GM23338 (cell line): Measurements from ENCODE around the gene APBB1.

Experiments
- CREB1 ChIP-seq: fragments of 250-450 bp; sonication (Bioruptor Pico); IDR thresholded peaks from 2 replicates; pipeline ENCODE4 v1.5.0; 2020; ENCODE audit warnings: low read depth, mild to moderate bottlenecking, moderate library complexity
- CTCF ChIP-seq, 2 experiments: fragments of 200-600 bp in 1 of 2; sonication (generic) in 1 of 2; conservative IDR thresholded peaks; 2 replicates each; pipeline versions ENCODE4 v1.5.1 to v1.6.1; 2016 to 2017; ENCODE audit warnings: antibody characterized with exemption in 2 of 2, low read depth in 2 of 2, mild to moderate bottlenecking in 2 of 2, moderate library complexity in 1 of 2
- EZH2 ChIP-seq: fragments of 200-600 bp; sonication (generic); IDR thresholded peaks from one replicate; pipeline ENCODE4 v1.8.0; 2017; ENCODE audit warnings: antibody characterized with exemption, mild to moderate bottlenecking, low read depth; ENCODE audit not compliant: unreplicated experiment
- EZH2phosphoT487 ChIP-seq: fragments of 200-600 bp; sonication (generic); IDR thresholded peaks from one replicate; pipeline ENCODE4 v1.8.1; 2018; ENCODE audit warnings: antibody characterized with exemption; ENCODE audit not compliant: unreplicated experiment
- POLR2AphosphoS5 ChIP-seq: IDR thresholded peaks from 2 replicates; pipeline ENCODE4 v1.6.1; 2016; ENCODE audit warnings: antibody characterized with exemption, low read depth
- STAT1 ChIP-seq: IDR thresholded peaks from one replicate; pipeline ENCODE4 v1.6.1; 2016; ENCODE audit warnings: antibody characterized with exemption; ENCODE audit not compliant: unreplicated experiment
- ZNF331 ChIP-seq: fragments of 250-450 bp; sonication (Bioruptor Pico); IDR thresholded peaks from 2 replicates; pipeline ENCODE4 v1.5.0; 2020; ENCODE audit warnings: low read depth, mild to moderate bottlenecking, moderate library complexity

GRCh38 chr11:6385046-6385777 lies 33.7 kb downstream of the APBB1 start:
- TF ChIP-seq CTCF (conservative IDR thresholded peaks at IDR 0.05; ENCODE audit: low read depth in 2 of 2) (no peak), POLR2AphosphoS5 (no peak), EZH2phosphoT487 (no peak), STAT1 (no peak), CREB1 (CRISPR knock-in tag) (no peak), ZNF331 (no peak), EZH2 (no peak)
